Measurements from ENCODE around the gene BST2.

The BST2 gene

DNA sequence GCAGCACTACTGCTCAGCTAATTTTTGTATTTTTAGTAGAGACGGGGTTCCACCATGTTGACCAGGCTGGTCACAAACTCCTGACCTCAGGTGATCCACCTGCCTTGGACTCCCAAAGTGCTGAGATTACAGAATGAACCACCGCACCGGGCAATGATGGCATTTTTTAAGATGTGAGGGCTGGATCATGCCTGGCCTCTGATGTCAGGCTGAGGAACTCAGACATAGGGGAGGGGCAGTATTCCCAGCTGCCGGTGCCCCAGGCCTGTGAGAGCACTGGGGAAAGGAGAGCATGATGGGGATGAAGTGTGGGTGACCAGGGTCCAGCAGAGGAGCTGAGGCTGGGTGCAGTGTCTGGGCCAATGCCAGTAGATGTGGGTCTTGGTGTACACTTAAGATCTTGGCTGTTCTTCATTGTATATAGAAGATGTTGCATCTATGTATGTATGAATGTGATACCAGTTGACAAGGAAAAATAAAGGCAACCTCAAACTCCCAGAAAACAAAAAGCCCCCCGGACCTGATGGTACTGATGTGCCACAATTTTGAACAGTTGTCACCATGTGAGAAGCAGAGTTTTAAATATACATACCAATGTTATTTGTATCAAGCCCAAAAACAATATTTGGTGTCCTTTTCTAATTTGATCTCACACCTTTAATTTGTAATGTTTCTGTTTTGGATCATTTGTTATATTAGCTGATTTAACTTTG is 24.8 kb downstream of the BST2 start:
- Histone ChIP-seq H2AFZ (ENCODE audit: low read depth, low read length, severe bottlenecking) (no peak overlapping the region), H3K27ac (ENCODE audit: low read depth, low read length) (no peak overlapping the region), H3K9me2 (replicated peaks; ENCODE audit: insufficient read depth, low read length) (no peaks in the 10 kb centered on the region), H3F3A (ENCODE audit: insufficient read depth) (peaks cover 10% of the 10 kb centered on the region; the same call in 1 of the 2 replicates), H3K36me3 (ENCODE audit: low read length) (no peaks in the 10 kb centered on the region), H3K27me3 (ENCODE audit: low read length) (no peaks in the 10 kb centered on the region), H3K4me2 (ENCODE audit: low read depth, low read length, poor library complexity, severe bottlenecking) (no peak overlapping the region), H3K9me3 (ENCODE audit: insufficient read depth, low read length) (no peaks in the 10 kb centered on the region), H3K9ac (ENCODE audit: low read length) (no peak overlapping the region), H4K20me1 (ENCODE audit: low read depth, low read length) (no peaks in the 10 kb centered on the region), H3K4me3 (ENCODE audit: insufficient read depth, low read length, poor library complexity, severe bottlenecking) (no peak overlapping the region), H3K79me2 (ENCODE audit: insufficient read depth, low read length) (no peaks in the 10 kb centered on the region)
- no peak for TF ChIP-seq EZH2phosphoT487 (conservative IDR thresholded peaks at IDR 0.05; ENCODE audit: low read length)
- TF ChIP-seq, protein P1, sequence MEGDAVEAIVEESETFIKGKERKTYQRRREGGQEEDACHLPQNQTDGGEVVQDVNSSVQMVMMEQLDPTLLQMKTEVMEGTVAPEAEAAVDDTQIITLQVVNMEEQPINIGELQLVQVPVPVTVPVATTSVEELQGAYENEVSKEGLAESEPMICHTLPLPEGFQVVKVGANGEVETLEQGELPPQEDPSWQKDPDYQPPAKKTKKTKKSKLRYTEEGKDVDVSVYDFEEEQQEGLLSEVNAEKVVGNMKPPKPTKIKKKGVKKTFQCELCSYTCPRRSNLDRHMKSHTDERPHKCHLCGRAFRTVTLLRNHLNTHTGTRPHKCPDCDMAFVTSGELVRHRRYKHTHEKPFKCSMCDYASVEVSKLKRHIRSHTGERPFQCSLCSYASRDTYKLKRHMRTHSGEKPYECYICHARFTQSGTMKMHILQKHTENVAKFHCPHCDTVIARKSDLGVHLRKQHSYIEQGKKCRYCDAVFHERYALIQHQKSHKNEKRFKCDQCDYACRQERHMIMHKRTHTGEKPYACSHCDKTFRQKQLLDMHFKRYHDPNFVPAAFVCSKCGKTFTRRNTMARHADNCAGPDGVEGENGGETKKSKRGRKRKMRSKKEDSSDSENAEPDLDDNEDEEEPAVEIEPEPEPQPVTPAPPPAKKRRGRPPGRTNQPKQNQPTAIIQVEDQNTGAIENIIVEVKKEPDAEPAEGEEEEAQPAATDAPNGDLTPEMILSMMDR (IDR thresholded peaks at IDR 0.05; ENCODE audit: insufficient read depth, low read length, poor library complexity, severe bottlenecking): no peak

DNA sequence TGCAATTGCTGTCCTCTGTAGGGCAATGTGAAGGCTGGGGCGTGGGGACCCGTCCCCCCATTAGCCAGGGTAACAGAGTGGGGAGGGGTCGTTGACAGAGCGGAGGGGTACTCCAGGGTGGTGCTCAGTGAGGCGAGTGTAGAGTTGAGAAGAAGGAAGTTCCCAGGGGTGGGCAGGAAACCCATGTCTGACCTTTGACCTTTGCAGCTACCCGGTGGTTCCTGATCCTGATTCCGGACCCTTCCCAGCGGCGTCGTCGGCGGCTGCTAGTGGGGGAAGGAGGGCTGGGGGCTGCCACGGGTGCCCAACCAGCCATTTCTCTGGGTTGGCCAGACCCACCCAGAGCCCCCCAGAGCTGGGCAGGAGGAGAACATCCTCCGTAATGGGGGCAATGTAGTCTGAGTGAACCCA is 26.2 kb downstream of the BST2 start:
- Histone ChIP-seq H2AFZ (ENCODE audit: low read depth, low read length, severe bottlenecking) (no peak overlapping the region), H3K4me3 (ENCODE audit: insufficient read depth, low read length, poor library complexity, severe bottlenecking) (no peak overlapping the region), H3K4me2 (ENCODE audit: low read depth, low read length, poor library complexity, severe bottlenecking) (no peak overlapping the region), H3K79me2 (ENCODE audit: insufficient read depth, low read length) (no peaks in the 10 kb centered on the region), H3K9ac (ENCODE audit: low read length) (no peak overlapping the region), H3K27ac (ENCODE audit: low read depth, low read length) (no peak overlapping the region), H4K20me1 (ENCODE audit: low read depth, low read length) (no peaks in the 10 kb centered on the region), H3F3A (ENCODE audit: insufficient read depth) (peaks cover 12% of the 10 kb centered on the region; the same call in 1 of the 2 replicates), H3K36me3 (ENCODE audit: low read length) (no peaks in the 10 kb centered on the region), H3K27me3 (ENCODE audit: low read length) (no peaks in the 10 kb centered on the region), H3K9me2 (replicated peaks; ENCODE audit: insufficient read depth, low read length) (no peaks in the 10 kb centered on the region), H3K9me3 (ENCODE audit: insufficient read depth, low read length) (no peaks in the 10 kb centered on the region)
- no peak for TF ChIP-seq EZH2phosphoT487 (conservative IDR thresholded peaks at IDR 0.05; ENCODE audit: low read length)
- TF ChIP-seq, protein P1 (IDR thresholded peaks at IDR 0.05; ENCODE audit: insufficient read depth, low read length, poor library complexity, severe bottlenecking): no peak

DNA sequence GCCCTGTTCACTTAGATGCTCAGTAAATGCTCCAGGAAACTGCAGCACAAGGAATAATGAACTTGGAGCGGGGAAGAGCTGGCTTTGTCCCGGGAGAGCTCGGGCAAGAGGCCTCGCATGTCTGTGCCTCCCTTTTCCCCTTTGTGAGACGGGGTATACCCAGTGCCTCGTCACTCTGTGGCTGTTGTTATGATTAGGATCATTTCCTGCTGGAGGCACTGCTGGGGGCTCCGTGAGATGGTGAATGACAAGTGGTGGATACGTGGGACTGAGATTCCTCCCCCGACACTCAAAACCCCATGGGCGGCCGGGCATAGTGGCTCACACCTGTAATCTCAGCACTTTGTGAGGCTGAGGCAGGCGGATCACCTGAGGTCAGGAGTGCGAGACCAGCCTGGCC is 27.2 kb downstream of the BST2 start:
- Histone ChIP-seq H3K9me3 (ENCODE audit: insufficient read depth, low read length) (no peaks in the 10 kb centered on the region), H2AFZ (ENCODE audit: low read depth, low read length, severe bottlenecking) (no peak overlapping the region), H3K27ac (ENCODE audit: low read depth, low read length) (no peak overlapping the region), H3K4me3 (ENCODE audit: insufficient read depth, low read length, poor library complexity, severe bottlenecking) (no peak overlapping the region), H4K20me1 (ENCODE audit: low read depth, low read length) (no peaks in the 10 kb centered on the region), H3K4me2 (ENCODE audit: low read depth, low read length, poor library complexity, severe bottlenecking) (no peak overlapping the region), H3K27me3 (ENCODE audit: low read length) (no peaks in the 10 kb centered on the region), H3K36me3 (ENCODE audit: low read length) (no peaks in the 10 kb centered on the region), H3K9me2 (replicated peaks; ENCODE audit: insufficient read depth, low read length) (no peaks in the 10 kb centered on the region), H3F3A (ENCODE audit: insufficient read depth) (peaks cover 4% of the 10 kb centered on the region; the same call in 1 of the 2 replicates), H3K9ac (ENCODE audit: low read length) (no peak overlapping the region), H3K79me2 (ENCODE audit: insufficient read depth, low read length) (no peaks in the 10 kb centered on the region)
- TF ChIP-seq EZH2phosphoT487 (conservative IDR thresholded peaks at IDR 0.05; ENCODE audit: low read length): no peak
- TF ChIP-seq, protein P1 (IDR thresholded peaks at IDR 0.05; ENCODE audit: insufficient read depth, low read length, poor library complexity, severe bottlenecking): no peak
